ENCODE measurements around the gene BLVRA. TPM values are rescaled to one million over a fixed set of nuclear protein-coding genes. Genes with fewer than 3 reads are reported as not detected.

The BLVRA gene
- total and polyA plus RNA-seq, 2 donors (not counting 1 experiment from before 2014, with no cell fraction given) = 72.8 to 108 TPM

DNA sequence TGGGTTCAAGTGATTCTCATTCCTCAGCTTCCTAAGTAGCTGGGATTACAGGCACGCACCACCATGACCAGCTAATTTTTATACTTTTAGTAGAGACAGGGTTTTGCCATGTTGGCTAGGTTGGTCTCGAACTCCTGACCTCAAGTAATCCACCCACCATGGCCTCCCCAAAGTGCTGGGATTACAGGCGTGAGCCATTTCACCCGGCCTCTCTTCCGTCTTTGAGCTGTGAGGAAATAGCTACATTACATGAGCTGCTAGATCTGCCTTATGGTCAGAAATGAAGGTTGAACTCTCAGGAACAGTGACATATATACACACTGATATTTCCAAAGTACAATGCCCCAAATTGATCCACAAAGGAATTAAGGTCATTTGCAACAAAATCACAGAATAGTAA, 2.4 kb downstream of the BLVRA start:
- no peak for TF ChIP-seq EZH2 (IDR thresholded peaks at IDR 0.05; ENCODE audit: low read length, missing control alignments)
- TF ChIP-seq, protein P1, sequence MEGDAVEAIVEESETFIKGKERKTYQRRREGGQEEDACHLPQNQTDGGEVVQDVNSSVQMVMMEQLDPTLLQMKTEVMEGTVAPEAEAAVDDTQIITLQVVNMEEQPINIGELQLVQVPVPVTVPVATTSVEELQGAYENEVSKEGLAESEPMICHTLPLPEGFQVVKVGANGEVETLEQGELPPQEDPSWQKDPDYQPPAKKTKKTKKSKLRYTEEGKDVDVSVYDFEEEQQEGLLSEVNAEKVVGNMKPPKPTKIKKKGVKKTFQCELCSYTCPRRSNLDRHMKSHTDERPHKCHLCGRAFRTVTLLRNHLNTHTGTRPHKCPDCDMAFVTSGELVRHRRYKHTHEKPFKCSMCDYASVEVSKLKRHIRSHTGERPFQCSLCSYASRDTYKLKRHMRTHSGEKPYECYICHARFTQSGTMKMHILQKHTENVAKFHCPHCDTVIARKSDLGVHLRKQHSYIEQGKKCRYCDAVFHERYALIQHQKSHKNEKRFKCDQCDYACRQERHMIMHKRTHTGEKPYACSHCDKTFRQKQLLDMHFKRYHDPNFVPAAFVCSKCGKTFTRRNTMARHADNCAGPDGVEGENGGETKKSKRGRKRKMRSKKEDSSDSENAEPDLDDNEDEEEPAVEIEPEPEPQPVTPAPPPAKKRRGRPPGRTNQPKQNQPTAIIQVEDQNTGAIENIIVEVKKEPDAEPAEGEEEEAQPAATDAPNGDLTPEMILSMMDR (conservative IDR thresholded peaks at IDR 0.05 in 1 of 2, IDR thresholded peaks at IDR 0.05 in 1 of 2; ENCODE audit: low read depth in 1 of 2, low read length in 2 of 2) = no peak

DNA sequence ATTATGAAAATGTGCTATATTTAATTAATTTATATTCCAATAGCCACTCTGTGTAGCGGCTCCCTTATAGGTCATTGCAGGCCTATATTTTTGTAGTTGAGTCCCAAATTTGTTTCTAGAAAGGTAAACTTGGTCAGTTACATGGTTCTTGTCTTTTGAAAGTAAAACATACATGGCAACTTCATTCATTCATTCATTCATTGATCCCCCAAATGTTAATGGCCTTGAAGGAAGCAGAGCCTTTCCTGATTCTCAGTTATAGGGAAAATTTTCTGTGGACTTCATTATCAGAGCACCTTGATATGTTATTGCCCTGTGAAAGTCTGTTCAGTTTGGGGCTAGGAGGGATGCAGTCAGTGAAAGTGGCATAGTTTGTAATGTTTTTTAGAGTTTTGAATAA, 2.9 kb downstream of the BLVRA start:
- Histone ChIP-seq H3K4me1 (ENCODE audit: control insufficient read depth, extremely low read depth, insufficient read depth, low read length) (peaks cover 24% of the 10 kb centered on the region), H3K27ac (ENCODE audit: insufficient read depth, low read length) (no peak overlapping the region), H3K4me3 (replicated peaks in 1 of 4; ENCODE audit: control extremely low read depth in 1 of 4, insufficient read depth in 1 of 4, low read depth in 3 of 4, low read length in 4 of 4) (no peak overlapping the region), H4K20me1 (ENCODE audit: control insufficient read depth, extremely low read depth, insufficient read depth, low read length) (no peaks in the 10 kb centered on the region), H3K9me3 (ENCODE audit: control insufficient read depth, insufficient read depth, low read depth, low read length) (no peaks in the 10 kb centered on the region), H3K4me2 (ENCODE audit: extremely low read depth, insufficient read depth, low read length) (no peak overlapping the region), H2AFZ (ENCODE audit: low read length) (no peak overlapping the region), H3K27me3 (ENCODE audit: control insufficient read depth, insufficient read depth, low read length) (no peaks in the 10 kb centered on the region), H3K9ac (ENCODE audit: insufficient read depth, low read length) (no peak overlapping the region), H3K79me2 (ENCODE audit: control insufficient read depth, insufficient read depth, low read length) (peaks cover 9% of the 10 kb centered on the region), H3K36me3 (ENCODE audit: control insufficient read depth, insufficient read depth, low read length) (no peaks in the 10 kb centered on the region)
- DNase-seq (ENCODE audit: low read depth in 2 of 2) = no peak
- no peak for TF ChIP-seq EZH2 (IDR thresholded peaks at IDR 0.05; ENCODE audit: low read length, missing control alignments)
- TF ChIP-seq, protein P1 (conservative IDR thresholded peaks at IDR 0.05 in 1 of 2, IDR thresholded peaks at IDR 0.05 in 1 of 2; ENCODE audit: low read depth in 1 of 2, low read length in 2 of 2) = no peak

More for the DNA sequence above, 2.4 kb downstream of the BLVRA start:
- DNase-seq (ENCODE audit: low read depth in 2 of 2) = no peak
- Histone ChIP-seq H3K9me3 (ENCODE audit: control insufficient read depth, insufficient read depth, low read depth, low read length) (no peaks in the 10 kb centered on the region), H3K27ac (ENCODE audit: insufficient read depth, low read length) (no peak overlapping the region), H3K4me1 (ENCODE audit: control insufficient read depth, extremely low read depth, insufficient read depth, low read length) (peaks cover 24% of the 10 kb centered on the region), H3K27me3 (ENCODE audit: control insufficient read depth, insufficient read depth, low read length) (no peaks in the 10 kb centered on the region), H3K79me2 (ENCODE audit: control insufficient read depth, insufficient read depth, low read length) (peaks cover 9% of the 10 kb centered on the region), H3K9ac (ENCODE audit: insufficient read depth, low read length) (no peak overlapping the region), H3K4me3 (replicated peaks in 1 of 4; ENCODE audit: control extremely low read depth in 1 of 4, insufficient read depth in 1 of 4, low read depth in 3 of 4, low read length in 4 of 4) (no peak overlapping the region), H3K36me3 (ENCODE audit: control insufficient read depth, insufficient read depth, low read length) (no peaks in the 10 kb centered on the region), H3K4me2 (ENCODE audit: extremely low read depth, insufficient read depth, low read length) (no peak overlapping the region), H2AFZ (ENCODE audit: low read length) (no peak overlapping the region), H4K20me1 (ENCODE audit: control insufficient read depth, extremely low read depth, insufficient read depth, low read length) (no peaks in the 10 kb centered on the region)

DNA sequence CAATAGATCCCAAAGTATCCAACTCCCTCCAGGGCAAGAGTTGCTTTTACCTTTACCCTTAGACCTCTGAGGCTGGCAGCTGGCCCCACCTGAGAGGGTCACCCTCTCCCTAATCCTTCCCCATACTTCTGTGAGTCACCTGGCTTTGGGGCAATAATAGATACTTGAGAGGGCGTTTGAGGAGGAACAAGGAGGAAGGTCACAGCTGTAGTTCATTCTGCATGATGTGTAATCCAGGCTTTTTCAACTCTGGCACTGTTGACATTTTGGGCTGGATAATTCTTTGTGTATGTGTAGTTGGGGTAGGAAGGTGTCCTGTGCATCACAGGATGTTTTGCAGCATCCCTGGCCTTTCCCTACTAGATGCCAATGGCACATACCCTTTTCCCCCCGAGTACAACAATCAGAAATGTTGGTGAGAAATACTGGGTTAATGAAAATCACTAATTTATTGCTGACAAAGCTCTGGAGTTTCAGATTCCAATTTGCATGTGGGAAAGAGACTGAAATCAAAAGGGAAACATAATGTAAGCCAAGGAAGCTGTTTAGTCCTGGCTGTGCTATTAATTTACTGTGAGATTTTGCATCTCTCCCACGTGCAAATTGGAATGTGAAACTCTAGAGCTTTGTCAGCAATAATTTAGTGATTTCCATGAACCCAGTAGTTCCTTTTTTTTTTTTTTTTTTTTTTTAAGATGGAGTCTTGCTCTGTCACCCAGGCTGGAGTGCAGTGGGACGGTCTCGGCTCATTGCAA, 3.6 kb downstream of the BLVRA start:
- no peak overlapping the region for H3K27ac ChIP-seq (ENCODE audit: insufficient read depth, low read length)

More for the DNA sequence above, 3.6 kb downstream of the BLVRA start:
- no peak for TF ChIP-seq EZH2 (IDR thresholded peaks at IDR 0.05; ENCODE audit: low read length, missing control alignments)
- TF ChIP-seq, protein P1 (conservative IDR thresholded peaks at IDR 0.05 in 1 of 2, IDR thresholded peaks at IDR 0.05 in 1 of 2; ENCODE audit: low read depth in 1 of 2, low read length in 2 of 2) = no peak
- H2AFZ ChIP-seq (ENCODE audit: low read length) = no peak overlapping the region
- peak overlapping the region; percentile 13 for H3K4me2 ChIP-seq (ENCODE audit: extremely low read depth, insufficient read depth, low read length)
- peaks cover 9% of the 10 kb centered on the region for H3K79me2 ChIP-seq (ENCODE audit: control insufficient read depth, insufficient read depth, low read length)
- H3K4me1 ChIP-seq (ENCODE audit: control insufficient read depth, extremely low read depth, insufficient read depth, low read length) = peaks cover 22% of the 10 kb centered on the region
- H3K9me3 ChIP-seq (ENCODE audit: control insufficient read depth, insufficient read depth, low read depth, low read length) = no peaks in the 10 kb centered on the region
- DNase-seq (ENCODE audit: low read depth in 2 of 2) = peak in 1 of 2 donors; percentile 36
- H3K9ac ChIP-seq (ENCODE audit: insufficient read depth, low read length) = no peak overlapping the region
- H3K27me3 ChIP-seq (ENCODE audit: control insufficient read depth, insufficient read depth, low read length) = no peaks in the 10 kb centered on the region
- no peak overlapping the region for H3K4me3 ChIP-seq (replicated peaks in 1 of 4; ENCODE audit: control extremely low read depth in 1 of 4, insufficient read depth in 1 of 4, low read depth in 3 of 4, low read length in 4 of 4)
- no peaks in the 10 kb centered on the region for H4K20me1 ChIP-seq (ENCODE audit: control insufficient read depth, extremely low read depth, insufficient read depth, low read length)
- no peaks in the 10 kb centered on the region for H3K36me3 ChIP-seq (ENCODE audit: control insufficient read depth, insufficient read depth, low read length)
